Hypothalamus (tissue), 51 donors: ENCODE measurements around the gene PGBD2.
A peak's percentile ranks its signal among the peaks of the same experiment; 100 is the strongest.
"Not testable (repeated sequence)": the region's sequence is repeated elsewhere in the genome, so short reads cannot be mapped to it uniquely, and the experiment has no call there.

ENCODE experiments used
- DNase-seq, 51 donors: peaks; one replicate each; lab custom pipeline; 2025; lab: John Stamatoyannopoulos, UW

The PGBD2 gene

GRCh38 chr1:248886237-248886895 lies 19.7 kb upstream of the PGBD2 start:
- DNase-seq = peak in 1 of 51 donors; percentile 5

- DNase-seq = not testable (repeated sequence)
These were observed 16.2 kb upstream of the PGBD2 start for GRCh38 chr1:248889914-248890243.

DNA sequence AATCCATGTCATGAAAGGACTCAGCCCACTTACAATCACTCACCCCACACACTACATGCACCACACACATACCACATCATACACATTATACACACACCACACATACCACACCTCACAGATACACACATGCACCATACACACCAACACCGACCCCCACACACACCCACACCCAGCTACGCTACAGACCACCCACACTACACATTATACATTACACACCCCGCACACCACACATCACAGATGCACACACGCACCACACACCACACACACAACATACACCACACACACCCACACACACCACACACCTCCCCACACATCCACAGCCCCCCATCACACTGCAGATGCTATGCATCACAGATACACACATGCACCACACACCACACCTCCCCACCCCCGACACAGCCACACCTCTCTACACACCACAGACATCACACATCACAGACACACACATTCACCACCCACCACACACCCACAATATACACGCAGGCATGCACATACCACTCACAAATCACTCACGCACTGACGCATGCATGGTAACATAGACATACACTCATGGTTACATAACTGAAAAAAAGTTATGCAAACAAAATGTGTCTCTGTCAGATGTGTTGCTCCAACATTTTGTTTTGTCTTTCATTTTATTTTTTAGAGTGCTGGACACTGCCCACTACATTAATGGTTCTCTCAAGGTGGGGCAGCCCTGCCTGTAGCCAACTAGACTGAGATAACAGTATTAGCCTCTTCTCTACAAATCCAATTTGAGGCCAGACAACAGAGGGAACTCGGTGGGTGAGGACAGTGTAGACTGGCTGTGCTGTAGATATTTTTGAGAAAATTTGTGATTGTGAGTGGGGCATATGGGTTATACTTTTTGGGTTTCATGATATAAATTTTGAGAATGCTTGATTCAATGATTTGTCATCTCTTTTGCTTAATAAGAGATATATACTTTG lies 15.2 kb upstream of the PGBD2 start:
- no peak for DNase-seq

- no peak for DNase-seq
These were observed 14.3 kb upstream of the PGBD2 start for GRCh38 chr1:248891758-248892157.

DNA sequence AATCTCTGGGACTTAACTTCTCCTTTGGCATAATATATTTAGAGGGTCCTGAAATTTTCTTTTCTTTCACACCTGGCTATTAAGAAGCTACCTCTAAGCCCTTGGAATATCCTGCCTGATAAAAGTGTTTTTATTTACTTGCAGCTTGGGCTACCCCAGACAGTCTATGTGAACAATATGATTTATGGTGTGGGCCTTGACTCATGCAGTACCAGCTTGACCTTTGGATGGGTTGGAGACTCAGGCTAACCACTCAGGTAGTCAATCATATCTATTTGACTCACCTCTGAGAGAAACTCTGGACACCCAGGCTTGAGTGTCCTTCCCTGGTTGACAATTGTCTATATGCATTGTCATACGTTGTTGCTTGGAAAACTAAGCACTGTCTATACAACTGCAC lies 13.4 kb upstream of the PGBD2 start:
- no peak for DNase-seq

DNA sequence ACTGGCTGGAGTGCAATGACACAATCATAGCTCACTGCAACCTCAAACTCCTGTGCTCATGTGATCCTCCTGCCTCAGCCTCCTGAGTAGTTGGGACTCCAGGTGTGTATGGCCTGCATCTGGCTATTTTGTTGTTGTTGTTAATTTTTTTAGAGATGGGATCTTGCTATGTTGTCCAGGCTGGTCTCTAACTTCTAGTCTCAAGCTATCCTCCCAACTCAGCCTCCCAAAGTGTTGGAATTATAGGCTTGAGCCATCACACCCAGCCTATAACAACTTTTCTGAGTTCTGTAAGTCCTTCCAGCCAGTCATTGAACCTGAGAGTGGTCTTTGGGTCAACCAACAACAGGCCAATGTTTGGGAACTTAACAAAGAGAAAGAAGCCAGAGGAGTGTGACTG lies 11.2 kb upstream of the PGBD2 start:
- no peak for DNase-seq

DNA sequence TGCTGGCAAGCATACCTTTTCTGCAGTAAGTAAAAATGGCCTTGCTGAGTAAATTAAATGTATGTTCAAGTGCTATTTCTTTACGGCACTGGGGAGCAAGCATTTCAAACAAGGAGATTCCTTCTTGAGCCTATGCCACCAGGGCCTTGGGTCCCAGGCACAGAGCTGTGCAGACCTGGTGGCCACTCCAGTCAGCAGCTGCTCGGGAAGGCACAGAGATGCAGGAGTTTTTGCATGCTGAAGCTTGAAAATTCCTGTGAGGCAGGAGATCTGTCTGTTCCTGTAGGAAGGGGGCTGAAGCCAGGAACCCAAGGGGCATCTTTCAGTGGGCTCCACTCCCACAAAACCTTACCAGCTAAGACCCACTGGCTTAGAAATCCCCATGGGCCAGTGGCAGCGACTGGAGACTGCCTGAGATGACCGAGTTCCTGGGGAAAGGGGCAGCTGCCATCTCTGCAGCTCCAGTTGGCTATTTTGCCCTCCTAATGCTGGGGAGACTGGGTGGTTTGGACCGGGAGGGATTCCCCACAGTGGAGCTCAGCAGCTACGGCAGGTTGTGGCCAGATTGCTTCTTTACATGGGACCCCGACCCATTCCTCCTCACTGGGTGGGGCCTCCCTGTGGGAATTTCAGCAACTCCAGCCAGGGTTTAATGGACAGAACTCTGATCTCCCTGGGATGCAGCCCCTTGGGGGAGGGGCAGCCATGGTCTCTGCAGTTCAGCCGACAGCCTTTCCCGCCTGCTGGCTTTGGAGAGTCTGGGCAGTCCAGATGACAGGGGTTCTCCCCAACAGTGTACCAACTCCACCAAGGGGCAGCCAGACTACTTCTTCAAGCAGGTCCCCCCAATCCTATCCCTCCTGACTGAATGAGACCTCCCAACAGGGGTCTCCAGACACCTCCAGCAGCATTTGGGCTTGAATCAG lies 8.4 kb upstream of the PGBD2 start:
- no peak for DNase-seq

- DNase-seq = no peak
These were observed 5.4 kb upstream of the PGBD2 start for GRCh38 chr1:248900637-248901036.

- no peak for DNase-seq
These were observed 4.5 kb upstream of the PGBD2 start for GRCh38 chr1:248901578-248901977.

GRCh38 chr1:248904437-248905216 lies 1.4 kb upstream of the PGBD2 start:
- DNase-seq = no peak

GRCh38 chr1:248905662-248906008 lies 400 bp upstream of the PGBD2 start:
- no peak for DNase-seq

DNA sequence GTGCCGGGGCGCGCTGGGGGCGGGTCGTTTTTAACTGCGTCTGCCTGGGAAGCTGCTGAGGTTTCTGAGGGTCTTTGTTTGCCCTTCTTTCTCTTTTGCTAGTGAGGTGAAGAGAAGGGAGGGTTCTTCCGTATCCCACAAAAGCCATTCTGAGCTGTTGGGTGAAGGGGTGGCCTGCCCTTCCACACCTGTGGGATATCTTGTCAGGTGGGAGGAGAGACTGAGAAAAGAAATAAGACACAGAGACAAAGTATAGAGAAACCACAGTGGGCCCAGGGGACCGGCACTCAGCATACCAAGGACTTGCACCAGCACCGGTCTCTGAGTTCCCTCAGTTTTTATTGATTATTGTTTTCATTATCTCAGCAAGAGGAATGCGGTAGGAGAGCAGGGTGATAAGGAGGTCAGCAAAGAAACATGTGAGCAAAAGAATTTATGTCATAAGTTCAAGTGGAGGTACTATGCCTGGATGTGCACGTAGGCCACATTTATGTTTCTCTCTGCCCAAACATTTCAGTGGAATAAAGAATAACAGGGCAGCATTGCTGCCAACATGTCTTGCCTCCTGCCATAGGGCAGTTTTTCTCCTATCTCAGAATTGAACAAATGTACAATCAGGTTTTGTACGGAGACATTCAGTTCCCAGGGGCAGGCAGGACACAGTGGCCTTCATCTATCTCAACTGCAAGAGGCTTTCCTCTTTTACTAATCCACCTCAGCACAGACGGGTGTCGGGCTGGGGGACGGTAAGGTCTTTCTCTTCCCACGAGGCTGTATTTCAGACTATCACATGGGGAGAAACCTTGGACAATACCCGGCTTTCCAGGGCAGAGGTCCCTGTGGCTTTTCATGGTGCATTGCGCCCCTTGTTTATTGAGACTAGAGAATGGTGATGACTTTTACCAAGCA lies 972 bp downstream of the PGBD2 start:
- DNase-seq = peak in 1 of 51 donors; percentile 26

- no peak for DNase-seq
These were observed 4.7 kb downstream of the PGBD2 start for GRCh38 chr1:248910761-248911160.

- no peak for DNase-seq
These were observed 7.9 kb downstream of the PGBD2 start for GRCh38 chr1:248913933-248914332.

DNA sequence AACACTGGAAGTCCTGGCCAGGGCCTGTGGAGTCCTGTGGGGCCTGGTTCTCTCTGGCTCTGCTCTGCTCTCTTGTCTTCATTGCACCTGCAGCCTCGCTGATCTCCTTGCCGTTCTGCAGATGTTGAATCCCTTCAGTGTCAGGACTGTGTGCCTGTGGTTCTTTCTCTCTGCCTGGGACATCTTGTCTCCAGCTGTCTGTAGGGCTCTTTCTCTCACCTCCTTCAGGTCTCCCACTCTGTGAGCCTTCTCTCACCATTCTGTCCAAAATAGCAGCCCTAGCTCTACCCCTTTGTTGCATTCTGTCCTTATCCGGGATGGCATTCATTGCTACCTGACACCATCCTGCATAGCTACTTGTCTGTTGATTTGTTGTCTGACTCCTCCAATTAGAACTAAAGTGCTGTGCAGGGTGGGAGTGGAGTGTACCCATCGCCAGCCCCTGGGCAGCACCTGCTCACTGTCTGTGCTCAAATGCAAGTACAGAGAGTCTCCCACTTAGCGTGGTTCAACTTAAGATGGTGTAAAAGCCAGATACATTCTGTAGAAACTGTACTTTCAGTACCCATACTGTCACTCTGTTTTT lies 8.9 kb downstream of the PGBD2 start:
- no peak for DNase-seq

GRCh38 chr1:248918131-248918530 lies 12.1 kb downstream of the PGBD2 start:
- no peak for DNase-seq

- peak in 1 of 51 donors; percentile 3 for DNase-seq
These were observed 17.6 kb downstream of the PGBD2 start for GRCh38 chr1:248923352-248924338.
